Cardiac septum (tissue), 1 donor: Measurements from ENCODE around the gene PTPRQ. TPM values are rescaled to one million over a fixed set of nuclear protein-coding genes. Genes with fewer than 3 reads are reported as not detected.

ENCODE experiments used
- DNase-seq: peaks from one replicate; pipeline ENCODE4 v3.0.0-alpha.2; 2020; ENCODE audit warnings: low spot score
- intact Hi-C: fragments of 100-400 bp; cut with DNase I; formaldehyde crosslinking; loops from one replicate; pipeline ENCODE4 v1.14.0; 2022
- total RNA-seq: library from RNA; stranded (reverse); fragmentation: NEBNext Ultra II Directional; extraction: Animal tissue kit (Norgen Biotek cat#: 25700); gene quantifications from one replicate; pipeline ENCODE4 v1.2.1, GENCODE V29; 2021
- donor health status: DM: no; HTN: no; CAD: no.

The PTPRQ gene
- total RNA-seq, 1 donor from 2014 or later = 0.38 TPM

DNA sequence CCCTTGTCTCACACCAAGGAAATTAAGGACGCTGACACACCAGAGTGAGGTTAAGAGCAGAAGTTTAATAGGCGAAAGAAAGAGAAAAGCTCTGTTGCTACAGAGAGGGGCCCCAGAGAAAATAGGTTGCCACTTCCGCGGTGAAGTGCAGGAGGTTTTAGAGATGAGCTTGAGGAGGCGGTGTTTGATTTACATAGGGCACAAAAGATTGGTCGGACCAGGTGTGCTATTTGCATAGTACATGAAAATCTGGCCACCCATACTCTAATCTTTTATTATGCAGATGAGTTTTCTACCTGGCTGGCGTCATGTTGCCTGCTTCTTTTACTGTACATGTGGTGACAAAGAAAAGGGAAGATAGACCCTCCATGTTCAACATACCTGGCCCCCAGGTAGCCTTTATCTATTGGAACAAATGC lies 240.1 kb downstream of the PTPRQ start:
- intact Hi-C loops = no loop called here
- DNase-seq = no peak

DNA sequence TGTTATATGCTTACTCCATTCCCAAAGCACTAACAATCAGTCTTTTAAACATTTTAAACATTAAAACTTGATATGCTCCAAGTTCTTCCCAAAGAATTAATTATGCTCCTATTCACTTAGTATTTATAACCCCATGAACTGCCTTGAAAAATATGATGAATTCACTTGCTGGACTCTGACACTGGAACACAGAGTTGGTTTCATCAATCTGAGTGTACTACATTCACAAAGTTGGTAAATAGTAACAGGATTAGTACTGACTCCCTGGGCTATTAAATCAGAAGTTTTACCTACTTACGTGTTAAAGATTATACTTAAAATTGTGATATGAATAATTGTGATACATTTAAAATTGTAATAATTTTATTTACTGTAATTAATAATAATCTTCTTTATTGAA lies 246.1 kb downstream of the PTPRQ start:
- DNase-seq = no peak
- intact Hi-C loops = no loop called here

DNA sequence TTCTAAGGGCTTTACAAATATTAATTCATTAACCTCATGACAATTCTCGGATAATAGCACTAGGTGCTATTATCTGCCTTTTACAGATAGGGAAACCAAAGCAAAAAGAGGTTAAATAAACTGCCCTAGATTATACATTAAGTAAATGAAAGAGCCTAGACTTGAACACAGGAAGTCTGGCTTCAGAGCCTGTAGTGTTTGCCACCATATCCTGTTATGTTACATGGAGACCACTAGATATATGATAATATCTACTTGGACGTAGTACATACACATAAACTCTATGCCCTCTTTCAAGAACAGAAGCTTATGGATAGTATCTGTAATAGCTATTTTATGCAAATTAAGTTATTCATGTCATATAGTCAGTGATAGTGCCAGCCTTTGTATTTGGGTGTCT lies 246.5 kb downstream of the PTPRQ start:
- DNase-seq = no peak
- intact Hi-C loops = no loop called here

DNA sequence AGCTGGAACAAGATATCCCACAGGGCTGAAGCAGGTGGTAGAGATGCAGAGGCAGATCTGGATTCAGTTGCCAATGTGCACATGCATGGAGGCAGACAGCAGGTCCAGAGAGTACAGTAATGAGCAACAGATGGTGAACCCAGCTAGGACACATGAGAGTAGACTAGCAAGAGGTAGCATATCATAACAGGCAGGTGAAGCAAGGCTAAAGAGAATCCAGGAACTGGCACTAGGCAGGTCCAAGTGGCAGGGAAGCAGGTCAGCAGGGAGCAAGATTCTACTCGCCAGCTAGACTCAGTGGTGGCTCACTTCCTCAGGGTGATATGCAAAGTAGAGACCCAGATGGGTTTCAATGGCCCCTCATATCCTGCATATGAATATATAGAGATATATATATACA lies 248.1 kb downstream of the PTPRQ start:
- intact Hi-C loops = no loop called here
- DNase-seq = no peak

DNA sequence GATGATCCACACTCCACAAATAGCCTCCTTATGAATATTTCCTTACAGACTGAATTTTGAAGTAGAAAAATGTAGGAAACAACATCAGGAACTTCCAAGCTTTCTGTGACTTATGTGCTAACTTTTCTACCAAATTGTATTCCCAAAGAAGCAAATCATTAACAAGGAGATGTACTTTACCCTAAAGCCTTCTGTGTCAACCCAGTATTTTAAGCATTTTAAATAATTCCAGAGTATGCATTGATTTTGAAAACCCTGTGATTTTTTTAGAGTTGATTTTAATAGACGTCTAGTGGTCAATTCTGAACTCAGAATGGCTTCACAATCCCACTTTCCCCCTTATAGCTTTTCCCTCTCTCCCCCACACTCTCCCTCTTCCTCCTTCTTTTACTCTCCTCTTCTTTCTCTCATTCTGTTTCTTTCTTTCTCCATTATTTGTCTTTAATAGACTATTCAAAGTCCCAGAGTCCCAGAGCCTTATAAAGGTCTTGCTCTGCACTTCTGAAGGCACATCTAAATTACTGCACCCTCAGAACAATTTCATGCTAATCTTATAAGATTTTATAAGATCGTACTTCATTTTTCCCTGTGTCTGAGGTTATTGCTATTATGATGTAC lies 253.3 kb downstream of the PTPRQ start:
- intact Hi-C loops = no loop called here
- no peak for DNase-seq

DNA sequence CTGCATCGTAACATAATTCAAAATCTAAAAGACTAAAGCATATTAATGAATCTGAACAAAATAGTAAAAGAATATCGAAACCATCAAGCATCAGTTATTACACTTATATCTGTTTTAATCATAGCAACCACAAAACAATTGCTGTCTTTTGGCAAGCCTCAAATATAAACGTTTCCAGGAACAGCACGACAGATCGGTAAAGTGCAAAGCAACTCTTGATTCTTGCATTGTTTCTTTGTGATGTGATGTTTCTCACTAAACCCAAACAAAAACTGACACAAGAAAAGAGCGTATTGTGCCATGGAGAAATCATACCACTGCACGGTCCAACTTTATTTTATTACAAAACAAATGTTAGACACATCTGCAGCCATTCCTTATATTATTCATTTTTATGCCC lies 254.2 kb downstream of the PTPRQ start:
- intact Hi-C loops = no loop called here
- no peak for DNase-seq

DNA sequence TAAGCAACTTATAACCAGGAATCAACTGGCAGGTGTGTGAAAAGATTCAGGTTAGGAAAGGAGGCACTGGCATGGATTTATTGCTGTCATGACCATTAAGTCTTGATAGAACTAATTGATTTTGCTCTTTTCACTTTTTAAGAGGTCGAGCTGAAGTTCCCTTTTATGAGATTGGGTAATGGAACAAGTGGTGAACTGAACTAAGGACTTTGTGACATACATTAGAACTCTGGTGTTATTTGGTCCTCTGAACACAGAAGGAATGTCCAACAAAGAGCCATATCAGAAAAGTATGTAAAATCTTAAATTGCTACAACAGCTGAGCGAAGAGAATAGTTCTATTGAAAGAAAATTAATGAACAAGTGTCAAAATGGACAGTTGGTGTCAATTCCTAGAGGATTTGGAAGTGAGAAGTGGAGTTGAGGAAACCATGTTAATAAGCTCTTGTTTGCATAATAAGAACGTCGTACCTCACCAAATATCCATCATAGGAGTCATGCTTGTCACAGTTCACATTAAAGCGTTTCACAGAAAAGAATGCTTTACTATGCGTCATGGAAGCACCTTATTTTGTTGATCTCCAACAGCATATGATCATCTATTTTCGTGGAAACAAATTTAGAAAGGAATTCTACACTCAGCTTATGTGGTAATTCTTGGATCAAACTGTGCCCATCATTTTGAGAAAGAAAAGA lies 255.0 kb downstream of the PTPRQ start:
- DNase-seq = no peak
- intact Hi-C loops = no loop called here

DNA sequence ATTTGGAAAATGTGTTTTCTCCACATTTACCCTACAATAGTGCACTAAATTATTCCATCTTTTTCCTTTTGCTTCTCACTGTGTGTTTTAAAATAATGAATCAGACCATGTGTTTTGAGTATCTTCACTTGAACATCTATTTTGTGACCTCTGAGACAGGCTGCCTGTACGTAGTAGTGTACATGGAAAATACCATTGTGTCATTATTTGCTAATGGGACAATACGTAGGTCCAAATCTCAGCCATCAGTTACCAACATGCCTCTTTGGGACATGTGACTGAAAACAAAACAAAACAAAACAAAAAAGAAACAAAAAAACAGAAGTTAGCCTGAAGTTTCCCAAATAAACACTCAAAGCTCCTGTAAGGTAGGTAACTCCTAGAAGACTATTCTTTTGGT lies 256.3 kb downstream of the PTPRQ start:
- no peak for DNase-seq
- intact Hi-C loops = no loop called here

DNA sequence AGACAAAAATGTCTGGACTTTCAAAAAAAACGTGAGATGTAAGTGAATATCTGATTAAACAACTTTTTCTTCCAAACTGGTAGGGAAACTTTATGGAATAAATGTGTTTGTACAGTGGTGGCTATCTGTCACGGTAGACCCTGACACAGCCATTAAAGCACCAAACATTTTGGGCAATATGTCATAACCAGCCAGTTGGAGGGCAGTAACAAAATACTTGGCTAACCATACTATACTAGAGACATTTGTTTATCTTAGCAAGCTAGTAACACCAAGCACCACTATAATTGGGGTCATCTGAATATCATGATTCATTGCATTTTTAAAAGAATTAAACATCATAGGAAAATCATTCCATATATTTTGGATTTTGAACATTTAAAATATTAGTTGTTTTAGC lies 257.4 kb downstream of the PTPRQ start:
- no peak for DNase-seq
- intact Hi-C loops = no loop called here

DNA sequence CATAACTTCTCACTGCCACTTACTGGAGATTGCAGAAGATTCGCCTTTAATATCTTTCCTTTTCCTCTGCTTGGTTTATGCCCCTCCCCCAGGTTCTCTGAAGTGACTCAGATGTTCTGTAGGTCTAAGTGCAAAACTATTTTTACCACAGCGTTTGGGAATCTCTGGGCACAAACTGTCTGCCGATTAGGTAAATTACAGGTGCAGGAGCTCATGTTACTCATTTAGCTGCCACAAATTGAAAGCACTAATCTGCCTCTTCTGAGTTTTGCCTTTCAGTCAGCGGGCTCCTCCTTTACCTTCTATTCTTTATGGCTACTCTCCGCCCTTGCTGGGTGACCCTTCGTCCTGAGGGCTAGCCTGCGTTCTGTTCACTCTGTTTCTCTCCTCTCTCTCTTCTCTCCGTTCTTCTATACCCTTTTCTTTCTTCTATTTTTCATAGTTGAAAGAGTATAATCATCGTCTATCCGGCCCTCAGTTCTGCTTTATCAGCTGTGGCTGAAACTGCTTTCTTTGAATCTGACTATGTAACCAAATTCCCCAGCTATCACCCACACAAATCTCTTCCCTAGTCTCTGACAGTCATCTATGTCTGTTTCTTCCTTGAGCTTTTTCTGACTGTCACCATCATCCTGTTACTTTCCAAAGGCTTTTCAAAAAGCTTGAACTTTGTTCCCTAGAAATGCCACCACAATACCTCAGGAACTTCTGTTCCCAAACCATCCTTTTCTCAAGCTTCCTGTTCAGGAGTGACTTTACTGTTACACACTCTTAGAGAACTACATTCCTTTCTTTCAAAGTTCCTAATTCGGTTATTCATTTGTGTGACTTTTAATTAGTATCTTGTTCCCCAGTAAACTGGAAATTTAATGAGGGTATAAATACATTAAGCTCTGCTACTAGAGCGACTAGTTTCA lies 259.1 kb downstream of the PTPRQ start:
- DNase-seq = no peak
- intact Hi-C loops = no loop called here

DNA sequence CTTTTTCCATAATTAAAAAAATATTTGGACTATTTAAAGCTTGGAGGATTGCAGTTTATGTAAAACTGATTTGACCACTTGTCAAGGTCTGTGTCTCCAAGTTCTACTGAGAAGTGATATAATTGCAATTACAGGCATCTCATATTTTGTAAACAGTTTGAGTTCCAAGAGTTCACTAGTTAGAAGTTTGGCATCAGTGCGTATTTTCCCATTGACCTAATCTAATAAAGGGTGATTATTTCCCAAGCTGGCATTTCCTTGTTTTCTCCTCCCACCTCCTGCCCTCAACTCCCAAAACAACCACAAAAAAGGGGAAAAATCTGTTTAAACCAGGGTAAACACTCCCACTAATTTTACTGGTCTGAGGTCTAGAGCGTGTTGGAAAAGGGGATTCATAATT lies 260.4 kb downstream of the PTPRQ start:
- intact Hi-C loops = no loop called here
- no peak for DNase-seq

DNA sequence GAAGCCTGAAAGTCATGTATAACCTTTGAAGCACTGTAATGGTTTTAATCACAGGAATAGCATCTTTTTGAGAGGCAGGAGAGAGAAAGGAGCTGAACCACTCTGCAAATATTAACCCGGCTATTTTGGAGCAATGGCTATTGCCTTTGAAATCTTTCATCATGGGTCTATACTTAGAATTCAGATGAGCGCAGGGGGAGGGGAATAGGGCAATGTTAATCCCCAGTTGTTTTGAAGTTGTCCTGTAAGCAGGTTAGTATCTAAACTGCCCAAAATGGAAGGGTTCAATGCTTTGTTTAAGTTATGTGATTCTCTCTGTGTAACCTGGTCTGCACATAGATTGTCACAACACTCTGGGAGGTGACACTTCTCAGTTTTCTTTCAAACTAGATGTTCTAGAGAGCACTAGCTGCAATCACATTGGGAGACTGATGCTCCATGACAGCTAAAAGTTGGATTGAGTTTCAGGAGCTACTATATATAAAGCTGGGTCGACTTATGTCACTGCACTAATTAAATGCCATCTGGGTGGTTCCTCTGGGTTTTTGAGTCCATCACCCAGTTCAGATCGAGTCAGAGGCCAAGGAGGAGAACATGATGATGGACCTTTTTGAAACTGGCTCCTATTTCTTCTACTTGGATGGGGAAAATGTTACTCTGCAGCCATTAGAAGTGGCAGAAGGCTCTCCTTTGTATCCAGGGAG lies 263.2 kb downstream of the PTPRQ start, which contains the start of gene MYF6:
Gene MYF6 (plus strand): TSS at position 509 of the 704 bp plus-strand sequence. CDS start 86 bp downstream, at position 595.
- intact Hi-C loops = no loop called here
- no peak for DNase-seq

DNA sequence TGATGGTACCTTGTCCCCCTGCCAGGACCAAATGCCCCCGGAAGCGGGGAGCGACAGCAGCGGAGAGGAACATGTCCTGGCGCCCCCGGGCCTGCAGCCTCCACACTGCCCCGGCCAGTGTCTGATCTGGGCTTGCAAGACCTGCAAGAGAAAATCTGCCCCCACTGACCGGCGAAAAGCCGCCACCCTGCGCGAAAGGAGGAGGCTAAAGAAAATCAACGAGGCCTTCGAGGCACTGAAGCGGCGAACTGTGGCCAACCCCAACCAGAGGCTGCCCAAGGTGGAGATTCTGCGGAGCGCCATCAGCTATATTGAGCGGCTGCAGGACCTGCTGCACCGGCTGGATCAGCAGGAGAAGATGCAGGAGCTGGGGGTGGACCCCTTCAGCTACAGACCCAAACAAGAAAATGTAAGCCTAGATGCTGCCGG lies 263.8 kb downstream of the PTPRQ start:
- DNase-seq = no peak
- intact Hi-C loops = no loop called here

DNA sequence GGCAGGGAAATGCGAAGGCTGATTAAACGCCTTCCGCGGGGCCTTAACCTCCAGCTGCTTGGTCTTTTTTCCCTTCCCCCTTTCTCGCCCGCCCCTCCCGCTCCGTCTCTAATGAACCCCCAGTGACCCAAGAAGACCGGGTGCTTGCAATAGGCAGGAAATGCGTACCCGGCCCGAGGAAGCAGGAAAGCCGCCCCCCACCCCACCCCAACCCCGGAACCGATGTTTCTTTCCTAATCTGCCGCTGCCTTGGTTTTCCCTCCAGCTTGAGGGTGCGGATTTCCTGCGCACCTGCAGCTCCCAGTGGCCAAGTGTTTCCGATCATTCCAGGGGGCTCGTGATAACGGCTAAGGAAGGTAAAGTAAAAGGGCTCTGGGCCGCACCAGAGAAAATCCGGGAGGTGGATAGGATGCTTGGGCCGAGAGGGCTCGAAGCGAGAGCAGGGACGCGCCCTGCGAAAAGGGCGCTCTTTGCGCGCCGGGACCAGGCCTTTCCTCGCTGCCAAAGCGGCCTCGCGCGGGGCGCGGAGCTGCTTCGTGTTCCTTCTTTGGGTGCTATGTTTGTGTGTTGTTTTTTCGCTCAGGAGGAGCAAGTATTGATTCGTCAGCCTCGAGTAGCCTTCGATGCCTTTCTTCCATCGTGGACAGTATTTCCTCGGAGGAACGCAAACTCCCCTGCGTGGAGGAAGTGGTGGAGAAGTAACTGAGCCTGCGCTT lies 264.4 kb downstream of the PTPRQ start:
- intact Hi-C loops = no loop called here
- no peak for DNase-seq

DNA sequence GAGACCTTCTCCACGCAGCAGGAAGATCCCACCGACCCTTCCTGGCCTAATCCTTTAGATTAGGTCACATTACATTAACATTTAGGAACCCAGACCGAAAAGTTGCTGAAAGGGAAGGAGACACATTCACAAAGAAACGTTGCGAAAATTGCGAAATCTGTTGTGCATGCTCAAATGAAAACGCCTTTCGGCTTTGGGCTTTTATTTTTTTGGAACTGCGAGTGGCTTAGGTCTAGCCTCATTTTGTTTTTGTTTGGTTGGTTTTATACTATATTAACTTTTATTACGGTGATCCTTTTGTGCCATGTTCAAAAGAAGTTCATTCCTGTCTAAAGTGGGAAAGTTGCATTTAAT lies 264.9 kb downstream of the PTPRQ start:
- intact Hi-C loops = no loop called here

DNA sequence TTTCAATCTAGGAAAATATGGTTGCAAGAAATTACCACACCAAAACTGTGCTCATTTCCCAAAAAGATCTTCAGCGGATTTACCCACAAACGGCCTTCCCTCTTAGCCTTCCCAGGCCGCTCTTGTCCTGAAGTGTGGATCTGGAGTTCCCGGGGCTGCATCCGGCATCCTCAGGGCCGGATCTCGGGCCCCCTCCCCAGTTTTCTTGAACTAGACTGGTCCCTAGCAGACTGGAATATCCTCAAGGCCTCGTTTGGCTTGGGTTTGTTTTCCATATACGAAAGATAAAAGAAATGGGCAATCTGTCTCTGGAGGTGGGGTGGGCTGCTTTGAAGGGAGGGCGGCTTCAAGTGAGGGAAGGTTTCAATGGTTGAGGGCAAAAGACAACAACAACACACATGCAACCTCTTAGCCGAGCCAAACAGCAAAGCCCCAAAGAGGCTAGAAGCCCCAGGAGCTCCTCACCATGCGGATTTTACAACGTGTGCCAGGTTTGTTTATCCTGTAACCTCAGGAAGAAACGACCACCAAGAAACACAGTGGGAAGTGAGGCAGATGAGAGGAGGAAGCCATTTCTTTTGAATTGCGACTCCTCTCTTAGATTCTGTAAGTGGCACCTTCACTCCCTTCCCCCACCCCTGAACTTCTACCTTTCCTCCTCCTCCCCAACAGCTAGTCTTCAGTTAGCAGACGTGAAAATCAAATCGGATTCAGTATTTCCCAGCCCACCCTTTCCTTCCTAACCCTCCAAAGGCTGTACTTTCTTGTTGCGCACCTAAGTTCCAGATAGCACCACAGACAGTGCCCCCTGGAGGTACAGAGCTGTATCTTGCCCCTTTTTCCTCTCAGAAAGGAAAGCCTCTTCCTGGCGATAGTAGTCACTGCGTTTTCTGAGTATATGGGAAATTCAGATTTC lies 266.0 kb downstream of the PTPRQ start:
- intact Hi-C loops = no loop called here
- DNase-seq = no peak

More for the DNA sequence above, 264.9 kb downstream of the PTPRQ start:
- no peak for DNase-seq

DNA sequence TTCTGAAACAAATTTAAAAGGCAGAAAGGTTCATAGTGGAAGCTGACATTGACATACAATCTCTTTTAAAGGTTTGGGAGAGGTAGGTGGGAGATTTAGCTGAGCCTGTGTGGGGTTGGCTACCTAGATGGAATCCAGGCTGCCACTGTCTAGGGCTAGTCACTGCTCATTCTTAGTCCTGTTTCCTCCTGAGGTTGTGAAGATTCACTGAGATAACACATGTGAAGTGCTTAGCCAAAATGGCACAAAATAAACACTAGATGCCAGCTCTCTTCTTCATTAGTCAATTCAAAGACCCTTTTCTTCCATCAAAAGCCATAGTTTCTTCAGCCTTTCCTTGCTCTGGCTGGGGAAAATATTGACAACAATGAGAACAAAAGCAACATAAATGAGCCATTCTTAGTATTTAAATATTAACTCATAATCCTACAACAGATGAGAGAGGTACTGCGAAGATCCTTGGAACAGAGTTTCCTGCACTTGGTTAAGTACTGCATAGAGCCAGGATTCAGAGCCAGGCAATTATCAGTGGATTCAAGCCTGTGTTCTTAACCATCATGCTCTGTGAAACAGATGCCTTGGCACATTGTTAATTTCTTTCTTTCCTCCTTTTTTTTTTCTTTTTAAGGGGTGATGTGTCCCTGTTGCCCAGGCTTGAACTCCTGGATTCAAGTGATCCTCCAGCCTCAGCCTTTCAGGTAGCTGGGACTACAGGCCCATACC lies 266.9 kb downstream of the PTPRQ start:
- no peak for DNase-seq
- intact Hi-C loops = no loop called here

DNA sequence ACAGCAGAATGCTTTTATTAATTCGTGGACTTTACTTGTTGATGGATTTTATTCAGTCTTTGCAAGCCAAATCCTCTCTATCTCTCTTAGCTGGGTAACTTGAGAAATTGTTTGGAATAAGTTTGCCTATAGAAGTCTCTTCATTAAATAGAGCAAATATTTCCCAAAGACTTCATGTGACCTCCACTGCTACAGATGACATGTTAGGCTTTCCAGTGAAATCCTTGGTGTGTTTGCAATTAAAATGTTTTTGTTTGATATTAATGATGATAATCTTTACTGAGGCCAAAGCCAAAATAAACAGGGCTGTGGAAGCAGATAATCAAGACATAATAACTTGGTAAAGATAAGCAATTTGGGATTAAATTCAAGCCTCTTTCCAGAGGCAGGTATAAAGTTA lies 267.8 kb downstream of the PTPRQ start:
- intact Hi-C loops = no loop called here
- no peak for DNase-seq
